Thyroid gland (tissue), 4 donors: ENCODE data around the gene PGF.

Experiments
- CTCF ChIP-seq, 6 experiments: fragments of 200-600 bp in 3 of 6; fragments of 450-650 bp in 3 of 6; sonication (generic) in 3 of 6; IDR thresholded peaks; one replicate each; pipeline ENCODE4 v1.5.1; 2016 to 2019; ENCODE audit warnings: antibody characterized with exemption in 6 of 6, mild to moderate bottlenecking in 2 of 6, inconsistent platforms in 1 of 6, moderate library complexity in 1 of 6
- POLR2A ChIP-seq, 2 donors: fragments of 450-650 bp; IDR thresholded peaks; one replicate each; pipeline ENCODE4 v1.6.1; 2017; ENCODE audit warnings: antibody characterized with exemption in 2 of 2, mild to moderate bottlenecking in 2 of 2, moderate library complexity in 1 of 2

- TF ChIP-seq POLR2A (IDR thresholded peaks at IDR 0.05), result no peak
- no peak for TF ChIP-seq CTCF (IDR thresholded peaks at IDR 0.05)
Measured at GRCh38 chr14:74911221-74911620, 44.2 kb downstream of the PGF start.
